HepG2 (cell line): Measurements from ENCODE around the gene FLAD1. TPM values are rescaled to one million over a fixed set of nuclear protein-coding genes. Genes with fewer than 3 reads are reported as not detected.
A peak's percentile ranks its signal among the peaks of the same experiment; 100 is the strongest.

Experiments used
- ATAC-seq: fragments of 200-7000 bp; cut with Tn5 transposase; 3 replicates; pipeline ENCODE4 v1.9.1; 2020; ENCODE audit warnings: mild to moderate bottlenecking, moderate library complexity
- BruUV-seq: library from RNA; stranded (reverse); fragments of 400-500 nt; replicated peaks from 2 replicates; lab custom pipeline; 2021; lab: Mats Ljungman, UMichigan
- CTCF ChIA-PET: fragments of 300-600 bp; formaldehyde crosslinking; extraction: SDS; loops from one replicate; lab custom pipeline; 2021; ENCODE audit warnings: low total read pairs, inconsistent platforms, low intra/inter-chr PET ratio; lab: Yijun Ruan, JAX
- POLR2A ChIA-PET: fragments of 350-600 bp; sonication (Branson Sonifier 250); formaldehyde crosslinking; loops from one replicate; lab custom pipeline; 2020; ENCODE audit warnings: antibody characterized with exemption, inconsistent platforms; lab: Yijun Ruan, JAX
- DNase-seq: peaks from one replicate; pipeline ENCODE4 v3.0.0-alpha.2; 2015; ENCODE audit warnings: low spot score
- FAIRE-seq: peaks from 3 replicates; lab custom pipeline; 2011; peaks lifted over from hg19 to GRCh38; lab: Jason Lieb, UNC
- H2AFZ ChIP-seq: one replicate; pipeline ENCODE4 v1.6.1; 2011; ENCODE audit warnings: low read length, inconsistent platforms
- H3K27ac ChIP-seq: fragments of 300-600 bp; 3 replicates; pipeline ENCODE4 v1.8.0; 2011; ENCODE audit warnings: mixed run types, mild to moderate bottlenecking, mixed read lengths, low read length, inconsistent platforms; ENCODE audit not compliant: insufficient read depth; ENCODE audit errors: extremely low read length
- H3K27me3 ChIP-seq, 2 experiments: fragments of 200-600 bp in 1 of 2; 2 replicates in 1 of 2; 3 replicates in 1 of 2; pipeline versions ENCODE4 v1.6.0 to v1.8.0; 2011; ENCODE audit warnings: low read length in 2 of 2, mild to moderate bottlenecking in 2 of 2, moderate library complexity in 2 of 2, inconsistent platforms in 1 of 2; ENCODE audit not compliant: insufficient read depth in 2 of 2, control insufficient read depth in 1 of 2
- H3K36me3 ChIP-seq, 2 experiments: fragments of 200-600 bp in 1 of 2; replicated peaks in 1 of 2; 2 replicates in 1 of 2; 3 replicates in 1 of 2; pipeline versions ENCODE4 v1.5.1 to v1.8.0; 2011; ENCODE audit warnings: low read length in 2 of 2, inconsistent platforms in 1 of 2; ENCODE audit not compliant: insufficient read depth in 2 of 2, control insufficient read depth in 1 of 2
- H3K4me1 ChIP-seq: 2 replicates; pipeline ENCODE4 v1.5.1; 2012; ENCODE audit warnings: low read length, inconsistent platforms; ENCODE audit not compliant: insufficient read depth
- H3K4me2 ChIP-seq: 2 replicates; pipeline ENCODE4 v1.6.0; 2011; ENCODE audit warnings: low read depth, low read length, inconsistent platforms
- H3K4me3 ChIP-seq, 3 experiments: fragments of 200-600 bp in 1 of 3; sonication (generic), shearing (Covaris generic) in 1 of 3; replicated peaks in 1 of 3; 2 replicates each; pipeline ENCODE4 v1.5.1; 2011 to 2016; ENCODE audit warnings: low read length in 3 of 3, inconsistent platforms in 2 of 3, low read depth in 2 of 3, mild to moderate bottlenecking in 2 of 3, control low read depth in 1 of 3, mixed read lengths in 1 of 3; ENCODE audit not compliant: insufficient read depth in 1 of 3
- H3K79me2 ChIP-seq: one replicate; pipeline ENCODE4 v1.6.1; 2011; ENCODE audit warnings: low read length, inconsistent platforms; ENCODE audit not compliant: insufficient read depth
- H3K9ac ChIP-seq: 2 replicates; pipeline ENCODE4 v1.6.0; 2011; ENCODE audit warnings: mild to moderate bottlenecking, low read depth, low read length, inconsistent platforms; ENCODE audit not compliant: insufficient read depth
- H3K9me3 ChIP-seq: 2 replicates; pipeline ENCODE4 v1.5.1; 2012; ENCODE audit warnings: mild to moderate bottlenecking, low read length
- H4K20me1 ChIP-seq: 2 replicates; pipeline ENCODE4 v1.6.0; 2011; ENCODE audit warnings: inconsistent platforms, mild to moderate bottlenecking, low read length, moderate library complexity; ENCODE audit not compliant: insufficient read depth
- CBX1 ChIP-seq: IDR thresholded peaks from one replicate; pipeline ENCODE4 v1.6.1; 2016; ENCODE audit warnings: antibody characterized with exemption, low read depth
- MEF2D ChIP-seq: sonication (generic); formaldehyde crosslinking; IDR thresholded peaks from 2 replicates; pipeline ENCODE4 v1.5.1; 2020; ENCODE audit warnings: mild to moderate bottlenecking, missing genetic modification reagents
- NR2F6 ChIP-seq, 2 experiments: IDR thresholded peaks; 2 replicates each; pipeline ENCODE4 v1.6.1; 2016; ENCODE audit warnings: antibody characterized with exemption in 1 of 2, mild to moderate bottlenecking in 1 of 2
- ONECUT2 ChIP-seq: sonication (generic); formaldehyde crosslinking; IDR thresholded peaks from 2 replicates; pipeline ENCODE4 v1.4.0; 2020; ENCODE audit warnings: missing genetic modification reagents
- RAD21 ChIP-seq: fragments of 450-650 bp; formaldehyde crosslinking; IDR thresholded peaks from 2 replicates; pipeline ENCODE4 v1.5.0; 2020; ENCODE audit warnings: mild to moderate bottlenecking
- SMAD3 ChIP-seq: sonication (generic); formaldehyde crosslinking; IDR thresholded peaks from 2 replicates; pipeline ENCODE4 v1.4.0; 2020; ENCODE audit warnings: missing genetic modification reagents
- STAG1 ChIP-seq: sonication (generic); formaldehyde crosslinking; IDR thresholded peaks from 2 replicates; pipeline ENCODE4 v1.4.0; 2020; ENCODE audit warnings: missing genetic modification reagents
- ZBTB33 ChIP-seq: sonication (generic); formaldehyde crosslinking; IDR thresholded peaks from 2 replicates; pipeline ENCODE4 v1.4.0; 2020; ENCODE audit warnings: missing genetic modification reagents
- ZNF207 ChIP-seq: fragments of 450-650 bp; IDR thresholded peaks from 2 replicates; pipeline ENCODE4 v1.6.1; 2016; ENCODE audit warnings: antibody characterized with exemption, borderline replicate concordance
- ZNF629 ChIP-seq: sonication (generic); formaldehyde crosslinking; conservative IDR thresholded peaks from 2 replicates; pipeline ENCODE4 v1.5.0; 2020; ENCODE audit warnings: missing genetic modification reagents
- WGBS: methylation state at CpG from one replicate; pipeline ENCODE4 v1.1.6; 2017; ENCODE audit warnings: low lambda C conversion rate; 5-methylcytosine and 5-hydroxymethylcytosine counted together
- in situ Hi-C: cut with HindIII; loops from 2 replicates; pipeline ENCODE4 v1.10.0; 2017; ENCODE audit warnings: low pct_unique_long_range_greater_than_20kb; ENCODE audit not compliant: extremely low pct_ligation_motif_present
- intact Hi-C: fragments of 100-400 bp; cut with micrococcal nuclease; formaldehyde crosslinking; loops from one replicate; pipeline ENCODE4 v1.10.0; 2022; ENCODE audit not compliant: unreplicated experiment
- polyA plus RNA-seq, 8 experiments: library from polyadenylated mRNA; depleted of rRNA in 3 of 8; stranded (reverse) in 7 of 8; unstranded in 1 of 8; fragments of >200 nt; fragmentation: Illumina TruSeq in 4 of 8; extraction: Trizol in 4 of 8; gene quantifications; 2 replicates each; pipeline versions ENCODE4 v1.2.1 to v1.2.3, GENCODE V29; 2011 to 2016; ENCODE audit warnings: low read depth in 4 of 8, missing spikeins in 1 of 8, mixed read lengths in 1 of 8; ENCODE audit not compliant: insufficient read depth in 1 of 8
- total RNA-seq, 5 experiments: library from RNA; depleted of rRNA; stranded (reverse); fragments of >200 nt; fragmentation: Illumina TruSeq; extraction: Trizol; gene quantifications; 2 replicates each; pipeline ENCODE4 v1.2.3, GENCODE V29; 2016; ENCODE audit warnings: low read depth in 1 of 5
- TF ChIP-seq, protein P1 (sequence below): fragments of 450-650 bp; IDR thresholded peaks from 2 replicates; pipeline ENCODE4 v1.6.1; 2017; ENCODE audit warnings: mild to moderate bottlenecking
- TF ChIP-seq, protein P2 (sequence below): sonication (generic); formaldehyde crosslinking; IDR thresholded peaks from 2 replicates; pipeline ENCODE4 v1.5.0; 2020; ENCODE audit warnings: mild to moderate bottlenecking, missing genetic modification reagents, moderate library complexity

Gene FLAD1
- total and polyA plus RNA-seq, 2 of the 13 experiments (the other 11 are each of a cell fraction or from before 2014, with no cell fraction given): 25.9 to 32.8 TPM

GRCh38 chr1:154987326-154987725, 4.2 kb downstream of the FLAD1 start (continued):
- TF ChIP-seq ZBTB33 (CRISPR knock-in tag): peak; percentile 33; the same call in 1 of the 2 replicates
- TF ChIP-seq, protein P1, sequence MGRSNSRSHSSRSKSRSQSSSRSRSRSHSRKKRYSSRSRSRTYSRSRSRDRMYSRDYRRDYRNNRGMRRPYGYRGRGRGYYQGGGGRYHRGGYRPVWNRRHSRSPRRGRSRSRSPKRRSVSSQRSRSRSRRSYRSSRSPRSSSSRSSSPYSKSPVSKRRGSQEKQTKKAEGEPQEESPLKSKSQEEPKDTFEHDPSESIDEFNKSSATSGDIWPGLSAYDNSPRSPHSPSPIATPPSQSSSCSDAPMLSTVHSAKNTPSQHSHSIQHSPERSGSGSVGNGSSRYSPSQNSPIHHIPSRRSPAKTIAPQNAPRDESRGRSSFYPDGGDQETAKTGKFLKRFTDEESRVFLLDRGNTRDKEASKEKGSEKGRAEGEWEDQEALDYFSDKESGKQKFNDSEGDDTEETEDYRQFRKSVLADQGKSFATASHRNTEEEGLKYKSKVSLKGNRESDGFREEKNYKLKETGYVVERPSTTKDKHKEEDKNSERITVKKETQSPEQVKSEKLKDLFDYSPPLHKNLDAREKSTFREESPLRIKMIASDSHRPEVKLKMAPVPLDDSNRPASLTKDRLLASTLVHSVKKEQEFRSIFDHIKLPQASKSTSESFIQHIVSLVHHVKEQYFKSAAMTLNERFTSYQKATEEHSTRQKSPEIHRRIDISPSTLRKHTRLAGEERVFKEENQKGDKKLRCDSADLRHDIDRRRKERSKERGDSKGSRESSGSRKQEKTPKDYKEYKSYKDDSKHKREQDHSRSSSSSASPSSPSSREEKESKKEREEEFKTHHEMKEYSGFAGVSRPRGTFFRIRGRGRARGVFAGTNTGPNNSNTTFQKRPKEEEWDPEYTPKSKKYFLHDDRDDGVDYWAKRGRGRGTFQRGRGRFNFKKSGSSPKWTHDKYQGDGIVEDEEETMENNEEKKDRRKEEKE: no peak
- TF ChIP-seq, all 625 proteins: peak for 5

GRCh38 chr1:154988058-154988954, 5.2 kb downstream of the FLAD1 start:
- Histone ChIP-seq H3K36me3 (peaks cover 5 to 18% of the 10 kb centered on the region in 2 experiments; a peak in 2 of 5 replicates), H3K9ac (no peak overlapping the region), H3K4me3 (no peak overlapping the region), H3K27ac (no peak overlapping the region), H3K27me3 (no peaks in the 10 kb centered on the region), H3K4me2 (no peak overlapping the region), H4K20me1 (no peaks in the 10 kb centered on the region), H3K9me3 (no peaks in the 10 kb centered on the region), H2AFZ (no peak overlapping the region), H3K79me2 (peaks cover 14% of the 10 kb centered on the region), H3K4me1 (peaks cover 38% of the 10 kb centered on the region)
- BruUV-seq: no TSS peak
- CTCF ChIA-PET: interaction anchor here (2.1 kb wide), 1 partner anchor 29 kb away, joined by 13 read pairs; no protein-coding TSS in a partner anchor
- POLR2A ChIA-PET: interaction anchor here (0.7 to 2.1 kb wide), 10 partner anchors 12 to 75 kb away, joined by 3 to 9 read pairs (median 6); partner anchors contain the start of genes EFNA4, PBXIP1 and SHC1
- DNase-seq: no peak
- intact Hi-C loops (no loop called here), in situ Hi-C loops (no loop called here)
- no peak for FAIRE-seq
- WGBS: 93% methylated on average over 12 of the region's 17 CpGs
- ATAC-seq: no peak; the same call in 2 of the 3 replicates
- TF ChIP-seq ZNF629 (no peak), STAG1 (CRISPR knock-in tag) (peak; percentile 46), RAD21 (peak; percentile 20; the same call in 1 of the 2 replicates), SMAD3 (no peak), ZNF207 (no peak), MEF2D (no peak), ONECUT2 (CRISPR knock-in tag) (no peak), CBX1 (no peak), NR2F6 (IDR thresholded peaks at IDR 0.05) (no peak), NR2F6 (CRISPR knock-in tag; IDR thresholded peaks at IDR 0.05) (peak; percentile 51; the same call in 1 of the 2 replicates)
- TF ChIP-seq, protein P2, sequence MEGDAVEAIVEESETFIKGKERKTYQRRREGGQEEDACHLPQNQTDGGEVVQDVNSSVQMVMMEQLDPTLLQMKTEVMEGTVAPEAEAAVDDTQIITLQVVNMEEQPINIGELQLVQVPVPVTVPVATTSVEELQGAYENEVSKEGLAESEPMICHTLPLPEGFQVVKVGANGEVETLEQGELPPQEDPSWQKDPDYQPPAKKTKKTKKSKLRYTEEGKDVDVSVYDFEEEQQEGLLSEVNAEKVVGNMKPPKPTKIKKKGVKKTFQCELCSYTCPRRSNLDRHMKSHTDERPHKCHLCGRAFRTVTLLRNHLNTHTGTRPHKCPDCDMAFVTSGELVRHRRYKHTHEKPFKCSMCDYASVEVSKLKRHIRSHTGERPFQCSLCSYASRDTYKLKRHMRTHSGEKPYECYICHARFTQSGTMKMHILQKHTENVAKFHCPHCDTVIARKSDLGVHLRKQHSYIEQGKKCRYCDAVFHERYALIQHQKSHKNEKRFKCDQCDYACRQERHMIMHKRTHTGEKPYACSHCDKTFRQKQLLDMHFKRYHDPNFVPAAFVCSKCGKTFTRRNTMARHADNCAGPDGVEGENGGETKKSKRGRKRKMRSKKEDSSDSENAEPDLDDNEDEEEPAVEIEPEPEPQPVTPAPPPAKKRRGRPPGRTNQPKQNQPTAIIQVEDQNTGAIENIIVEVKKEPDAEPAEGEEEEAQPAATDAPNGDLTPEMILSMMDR (CRISPR knock-in tag): peak; percentile 62
